MG63 (cell line): ENCODE measurements around the gene GMPR2. TPM values are rescaled to one million over a fixed set of nuclear protein-coding genes. Genes with fewer than 3 reads are reported as not detected.
"Not testable (repeated sequence)": the region's sequence is repeated elsewhere in the genome, so short reads cannot be mapped to it uniquely, and the experiment has no call there.

Source experiments
- DNase-seq: peaks from one replicate; pipeline ENCODE4 v3.0.0-alpha.2; 2020
- H3K27me3 ChIP-seq: fragments of 250-450 bp; sonication (Bioruptor Pico); 2 replicates; pipeline ENCODE4 v1.5.1; 2020; ENCODE audit warnings: mild to moderate bottlenecking, moderate library complexity
- H3K36me3 ChIP-seq: fragments of 250-450 bp; sonication (Bioruptor Pico); 2 replicates; pipeline ENCODE4 v1.5.1; 2020; ENCODE audit warnings: mild to moderate bottlenecking, moderate library complexity
- H3K4me3 ChIP-seq: fragments of 250-450 bp; sonication (Bioruptor Pico); 2 replicates; pipeline ENCODE4 v1.5.1; 2020; ENCODE audit warnings: mild to moderate bottlenecking, moderate library complexity
- H3K9me3 ChIP-seq: fragments of 250-450 bp; sonication (Bioruptor Pico); 2 replicates; pipeline ENCODE4 v1.5.1; 2020; ENCODE audit warnings: mild to moderate bottlenecking, moderate library complexity
- total RNA-seq: library from RNA; depleted of rRNA; stranded (reverse); fragments of >200 nt; shearing (Covaris generic); gene quantifications from 2 replicates; pipeline ENCODE4 v1.2.3, GENCODE V29; 2014; ENCODE audit warnings: low replicate concordance

Gene GMPR2
- total RNA-seq, 1 experiment from 2014 or later = 54.0 TPM

GRCh38 chr14:24236689-24237462, 4.1 kb downstream of the GMPR2 start:
- Histone ChIP-seq H3K9me3 (no peaks in the 10 kb centered on the region), H3K27me3 (no peaks in the 10 kb centered on the region), H3K4me3 (no peak overlapping the region), H3K36me3 (peaks cover 32% of the 10 kb centered on the region)
- no peak for DNase-seq

- no peaks in the 10 kb centered on the region for H3K9me3 ChIP-seq
- peaks cover 32% of the 10 kb centered on the region for H3K36me3 ChIP-seq
- H3K4me3 ChIP-seq = no peak overlapping the region
- DNase-seq = no peak
- H3K27me3 ChIP-seq = no peaks in the 10 kb centered on the region
Observed at GRCh38 chr14:24237463-24237955, 4.8 kb downstream of the GMPR2 start.

- H3K9me3 ChIP-seq = no peaks in the 10 kb centered on the region
- peaks cover 32% of the 10 kb centered on the region for H3K36me3 ChIP-seq
- H3K4me3 ChIP-seq = no peak overlapping the region
- DNase-seq = no peak
- H3K27me3 ChIP-seq = no peaks in the 10 kb centered on the region
Observed at GRCh38 chr14:24238123-24238522, 5.4 kb downstream of the GMPR2 start.

- H3K4me3 ChIP-seq = no peak overlapping the region
- no peak for DNase-seq
- H3K9me3 ChIP-seq = no peaks in the 10 kb centered on the region
- H3K27me3 ChIP-seq = no peaks in the 10 kb centered on the region
- peaks cover 32% of the 10 kb centered on the region for H3K36me3 ChIP-seq
Observed at GRCh38 chr14:24238527-24239037, 5.9 kb downstream of the GMPR2 start.

GRCh38 chr14:24240110-24240918, 7.6 kb downstream of the GMPR2 start:
- Histone ChIP-seq H3K27me3 (no peaks in the 10 kb centered on the region), H3K36me3 (peaks cover 29% of the 10 kb centered on the region)
- no peak for DNase-seq

GRCh38 chr14:24241829-24242443, 9.2 kb downstream of the GMPR2 start:
- H3K9me3 ChIP-seq = no peaks in the 10 kb centered on the region
- H3K4me3 ChIP-seq = peak overlapping the region; percentile 77
- H3K27me3 ChIP-seq = no peaks in the 10 kb centered on the region
- DNase-seq = peak; percentile 91
- peaks cover 22% of the 10 kb centered on the region for H3K36me3 ChIP-seq

More at GRCh38 chr14:24240110-24240918, 7.6 kb downstream of the GMPR2 start:
- Histone ChIP-seq H3K9me3 (no peaks in the 10 kb centered on the region), H3K4me3 (no peak overlapping the region)

GRCh38 chr14:24243336-24243836, 10.7 kb downstream of the GMPR2 start:
- H3K9me3 ChIP-seq = no peaks in the 10 kb centered on the region
- H3K4me3 ChIP-seq = peak overlapping the region; percentile 77
- H3K36me3 ChIP-seq = peaks cover 18% of the 10 kb centered on the region
- no peak for DNase-seq
- H3K27me3 ChIP-seq = no peaks in the 10 kb centered on the region

- H3K4me3 ChIP-seq, H3K9me3 ChIP-seq, H3K36me3 ChIP-seq, DNase-seq, H3K27me3 ChIP-seq: not testable (repeated sequence)
Observed at GRCh38 chr14:24245350-24245749, 12.6 kb downstream of the GMPR2 start.

- DNase-seq = no peak
- H3K27me3 ChIP-seq = no peaks in the 10 kb centered on the region
- no peak overlapping the region for H3K4me3 ChIP-seq
Observed at GRCh38 chr14:24246765-24247212, 14.1 kb downstream of the GMPR2 start.

GRCh38 chr14:24247422-24247821, 14.7 kb downstream of the GMPR2 start:
- Histone ChIP-seq H3K9me3 (no peaks in the 10 kb centered on the region), H3K27me3 (no peaks in the 10 kb centered on the region), H3K36me3 (no peaks in the 10 kb centered on the region), H3K4me3 (no peak overlapping the region)
- no peak for DNase-seq

More at GRCh38 chr14:24246765-24247212, 14.1 kb downstream of the GMPR2 start:
- H3K9me3 ChIP-seq = no peaks in the 10 kb centered on the region
- no peaks in the 10 kb centered on the region for H3K36me3 ChIP-seq

- Histone ChIP-seq H3K9me3 (no peaks in the 10 kb centered on the region), H3K36me3 (no peaks in the 10 kb centered on the region), H3K4me3 (no peak overlapping the region), H3K27me3 (no peaks in the 10 kb centered on the region)
- DNase-seq = no peak
Observed at GRCh38 chr14:24249230-24250021, 16.7 kb downstream of the GMPR2 start.

- H3K9me3 ChIP-seq = no peaks in the 10 kb centered on the region
- no peaks in the 10 kb centered on the region for H3K27me3 ChIP-seq
- no peak overlapping the region for H3K4me3 ChIP-seq
- DNase-seq = no peak
- no peaks in the 10 kb centered on the region for H3K36me3 ChIP-seq
Observed at GRCh38 chr14:24250354-24250753, 17.6 kb downstream of the GMPR2 start.

- Histone ChIP-seq H3K27me3 (no peaks in the 10 kb centered on the region), H3K4me3 (no peak overlapping the region), H3K9me3 (no peaks in the 10 kb centered on the region), H3K36me3 (no peaks in the 10 kb centered on the region)
- DNase-seq = no peak
Observed at GRCh38 chr14:24251880-24252288, 19.2 kb downstream of the GMPR2 start.

GRCh38 chr14:24252289-24253124, 19.8 kb downstream of the GMPR2 start:
- Histone ChIP-seq H3K9me3 (no peaks in the 10 kb centered on the region), H3K36me3 (no peaks in the 10 kb centered on the region), H3K27me3 (no peaks in the 10 kb centered on the region), H3K4me3 (no peak overlapping the region)
- DNase-seq = no peak

- no peaks in the 10 kb centered on the region for H3K27me3 ChIP-seq
- no peaks in the 10 kb centered on the region for H3K9me3 ChIP-seq
- H3K4me3 ChIP-seq = no peak overlapping the region
- no peaks in the 10 kb centered on the region for H3K36me3 ChIP-seq
- DNase-seq = no peak
Observed at GRCh38 chr14:24253936-24254335, 21.2 kb downstream of the GMPR2 start.
